Retinal pigment epithelial cell (primary cell): ENCODE measurements around the gene PKP2.

Experiments used
- DNase-seq: peaks from one replicate; pipeline ENCODE4 v3.0.0-alpha.2; 2010; ENCODE audit warnings: low read depth
- H3K4me3 ChIP-seq: 2 replicates; pipeline ENCODE4 v1.5.1; 2011; ENCODE audit warnings: mild to moderate bottlenecking, low read length, control low read depth, moderate library complexity
- TF ChIP-seq, protein P1 (sequence below): conservative IDR thresholded peaks from 2 replicates; pipeline ENCODE4 v1.5.1; 2011; ENCODE audit warnings: low read depth, low read length, control low read depth, inconsistent platforms

Gene PKP2

DNA sequence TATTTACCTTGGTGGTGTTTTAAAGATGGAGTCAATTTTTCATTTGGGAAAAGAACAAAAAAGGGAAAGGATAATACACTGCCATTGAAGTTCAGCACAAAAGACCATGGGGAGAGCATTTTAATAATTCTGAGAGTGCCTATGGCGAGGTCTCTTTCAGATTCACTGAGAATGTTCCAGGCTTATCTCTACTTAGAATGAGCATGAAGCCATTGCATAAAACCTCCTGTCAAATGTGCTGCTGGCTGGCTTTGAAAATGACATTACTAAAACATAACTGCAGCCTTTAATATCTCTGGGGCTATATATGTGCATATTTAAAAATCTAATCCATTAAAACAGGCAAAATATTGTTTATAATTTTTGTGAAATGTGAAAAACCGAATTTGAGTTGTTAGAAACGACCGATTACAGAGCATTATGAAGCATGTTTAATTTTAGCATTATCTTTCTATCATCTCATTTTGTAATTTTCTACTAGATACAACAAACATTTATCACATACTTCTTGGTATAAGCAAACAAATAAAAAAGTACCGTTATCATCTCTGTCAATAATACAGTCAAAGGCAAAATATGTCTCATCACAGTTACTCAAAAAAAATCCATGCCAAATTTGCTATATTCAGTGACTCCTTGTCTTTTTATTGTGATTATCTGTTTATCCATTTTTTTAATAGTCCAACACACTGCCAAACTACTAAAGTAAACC lies 95.2 kb downstream of the PKP2 start:
- DNase-seq: no peak
- H3K4me3 ChIP-seq: no peak overlapping the region
- TF ChIP-seq, protein P1, sequence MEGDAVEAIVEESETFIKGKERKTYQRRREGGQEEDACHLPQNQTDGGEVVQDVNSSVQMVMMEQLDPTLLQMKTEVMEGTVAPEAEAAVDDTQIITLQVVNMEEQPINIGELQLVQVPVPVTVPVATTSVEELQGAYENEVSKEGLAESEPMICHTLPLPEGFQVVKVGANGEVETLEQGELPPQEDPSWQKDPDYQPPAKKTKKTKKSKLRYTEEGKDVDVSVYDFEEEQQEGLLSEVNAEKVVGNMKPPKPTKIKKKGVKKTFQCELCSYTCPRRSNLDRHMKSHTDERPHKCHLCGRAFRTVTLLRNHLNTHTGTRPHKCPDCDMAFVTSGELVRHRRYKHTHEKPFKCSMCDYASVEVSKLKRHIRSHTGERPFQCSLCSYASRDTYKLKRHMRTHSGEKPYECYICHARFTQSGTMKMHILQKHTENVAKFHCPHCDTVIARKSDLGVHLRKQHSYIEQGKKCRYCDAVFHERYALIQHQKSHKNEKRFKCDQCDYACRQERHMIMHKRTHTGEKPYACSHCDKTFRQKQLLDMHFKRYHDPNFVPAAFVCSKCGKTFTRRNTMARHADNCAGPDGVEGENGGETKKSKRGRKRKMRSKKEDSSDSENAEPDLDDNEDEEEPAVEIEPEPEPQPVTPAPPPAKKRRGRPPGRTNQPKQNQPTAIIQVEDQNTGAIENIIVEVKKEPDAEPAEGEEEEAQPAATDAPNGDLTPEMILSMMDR: no peak

DNA sequence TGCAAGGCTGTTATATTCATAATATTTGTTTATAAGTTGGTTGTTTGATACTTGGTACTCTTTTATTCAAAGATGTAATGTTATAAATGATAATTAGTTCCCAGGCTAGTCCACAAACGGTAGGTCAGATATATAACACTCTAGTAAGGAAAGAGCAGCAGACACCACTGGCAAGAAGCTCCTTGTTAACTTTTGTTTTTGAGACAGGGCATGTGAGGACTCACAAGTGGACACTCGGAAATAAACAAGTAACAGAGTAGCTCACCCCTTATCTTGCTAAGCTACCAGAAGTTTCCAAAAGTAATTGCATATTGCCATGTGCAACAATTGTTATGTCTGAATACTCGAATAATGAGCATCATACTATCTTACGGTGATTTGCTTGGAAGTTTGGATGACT lies 102.3 kb downstream of the PKP2 start:
- TF ChIP-seq, protein P1: no peak
- H3K4me3 ChIP-seq: no peak overlapping the region
- DNase-seq: no peak

- no peak for DNase-seq
- no peak overlapping the region for H3K4me3 ChIP-seq
- TF ChIP-seq, protein P1: no peak
These were observed 106.7 kb downstream of the PKP2 start for GRCh38 chr12:32789916-32790315.

GRCh38 chr12:32789446-32789845 lies 107.1 kb downstream of the PKP2 start:
- H3K4me3 ChIP-seq: no peak overlapping the region
- no peak for DNase-seq
- TF ChIP-seq, protein P1: no peak

DNA sequence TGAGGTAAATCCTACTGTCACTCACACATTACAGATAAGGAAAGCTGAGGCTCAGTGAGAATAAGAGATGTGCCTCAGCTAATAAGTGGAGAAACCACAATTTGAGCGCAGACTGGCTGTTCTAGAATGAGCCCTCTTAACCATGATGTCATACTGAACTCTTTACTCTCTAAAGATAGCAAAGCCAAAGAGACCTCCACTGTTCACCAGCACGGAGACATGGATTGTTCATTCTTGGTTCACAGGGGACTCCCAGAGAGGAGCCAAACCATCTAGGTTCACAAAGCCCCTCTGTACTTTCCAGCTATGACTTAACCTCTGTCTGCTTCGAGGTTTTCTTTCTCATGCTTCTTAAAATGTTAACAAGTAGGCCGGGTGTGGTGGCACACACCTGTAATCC lies 108.2 kb downstream of the PKP2 start:
- no peak for DNase-seq
- TF ChIP-seq, protein P1: no peak
- no peak overlapping the region for H3K4me3 ChIP-seq

DNA sequence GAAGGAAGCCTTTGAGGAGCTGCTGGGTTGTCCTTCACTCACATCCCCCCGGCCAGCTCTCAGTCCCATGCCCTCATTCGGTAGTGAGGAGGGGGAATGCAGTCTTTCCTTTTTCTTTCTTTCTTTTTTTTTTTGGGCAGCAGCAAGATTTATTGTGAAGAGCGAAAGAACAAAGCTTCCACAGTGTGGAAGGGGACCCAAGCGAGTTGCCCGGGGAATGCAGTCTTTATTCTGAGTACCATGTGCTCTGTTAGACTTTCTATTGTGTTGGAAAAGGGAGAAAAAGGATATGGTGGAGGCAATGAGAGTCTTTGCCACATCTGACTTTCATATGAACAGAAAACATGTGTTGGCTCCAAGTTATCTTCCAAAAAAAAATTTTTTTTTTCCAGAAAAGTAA lies 111.0 kb downstream of the PKP2 start:
- TF ChIP-seq, protein P1: no peak
- no peak overlapping the region for H3K4me3 ChIP-seq
- DNase-seq: no peak

- H3K4me3 ChIP-seq: no peak overlapping the region
- no peak for DNase-seq
- TF ChIP-seq, protein P1: no peak
These were observed 113.5 kb downstream of the PKP2 start for GRCh38 chr12:32783029-32783428.
